ENCODE results near the gene CHCHD6.

DNA sequence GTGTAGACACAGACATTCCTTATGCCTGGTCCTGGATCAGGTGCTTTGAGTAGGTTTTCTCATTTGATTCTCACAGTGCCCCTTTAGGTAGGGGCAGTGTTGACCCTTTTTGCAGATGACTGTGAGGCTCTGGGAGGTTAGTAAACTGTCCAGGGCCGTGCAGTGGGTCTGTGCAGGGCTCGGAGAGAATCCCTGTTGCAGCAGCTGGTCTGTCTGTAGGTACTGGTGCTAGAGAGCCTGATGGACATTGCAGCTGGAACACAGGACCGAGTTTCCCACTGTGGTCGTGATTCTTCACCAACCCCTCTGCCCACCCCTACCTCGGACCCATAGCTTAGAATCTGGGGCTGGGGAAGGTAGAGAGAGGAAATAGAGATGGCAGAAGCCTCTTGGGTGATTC, 51.8 kb downstream of the CHCHD6 start:
- TF ChIP-seq EZH2 (IDR thresholded peaks at IDR 0.05) (no peak), POLR2AphosphoS5 (IDR thresholded peaks at IDR 0.05; ENCODE audit: borderline replicate concordance, low read depth, low read length) (no peak)

All from SK-N-MC (cell line).